ENCODE data around the gene FKBP3. TPM values are rescaled to one million over a fixed set of nuclear protein-coding genes. Genes with fewer than 3 reads are reported as not detected.

Gene FKBP3
- total and polyA plus RNA-seq, 2 experiments from 2014 or later = 114 to 699 TPM

- DNase-seq (ENCODE audit: low spot score) = no peak
- H3K27ac ChIP-seq (ENCODE audit: low read depth) = no peak overlapping the region
- H3K4me3 ChIP-seq = no peak overlapping the region; the same call in 1 of the 2 replicates
- H3K36me3 Mint-ChIP-seq (ENCODE audit: low read depth) = no peaks in the 10 kb centered on the region; the same call in 1 of the 3 replicates
- TF ChIP-seq, protein P1, sequence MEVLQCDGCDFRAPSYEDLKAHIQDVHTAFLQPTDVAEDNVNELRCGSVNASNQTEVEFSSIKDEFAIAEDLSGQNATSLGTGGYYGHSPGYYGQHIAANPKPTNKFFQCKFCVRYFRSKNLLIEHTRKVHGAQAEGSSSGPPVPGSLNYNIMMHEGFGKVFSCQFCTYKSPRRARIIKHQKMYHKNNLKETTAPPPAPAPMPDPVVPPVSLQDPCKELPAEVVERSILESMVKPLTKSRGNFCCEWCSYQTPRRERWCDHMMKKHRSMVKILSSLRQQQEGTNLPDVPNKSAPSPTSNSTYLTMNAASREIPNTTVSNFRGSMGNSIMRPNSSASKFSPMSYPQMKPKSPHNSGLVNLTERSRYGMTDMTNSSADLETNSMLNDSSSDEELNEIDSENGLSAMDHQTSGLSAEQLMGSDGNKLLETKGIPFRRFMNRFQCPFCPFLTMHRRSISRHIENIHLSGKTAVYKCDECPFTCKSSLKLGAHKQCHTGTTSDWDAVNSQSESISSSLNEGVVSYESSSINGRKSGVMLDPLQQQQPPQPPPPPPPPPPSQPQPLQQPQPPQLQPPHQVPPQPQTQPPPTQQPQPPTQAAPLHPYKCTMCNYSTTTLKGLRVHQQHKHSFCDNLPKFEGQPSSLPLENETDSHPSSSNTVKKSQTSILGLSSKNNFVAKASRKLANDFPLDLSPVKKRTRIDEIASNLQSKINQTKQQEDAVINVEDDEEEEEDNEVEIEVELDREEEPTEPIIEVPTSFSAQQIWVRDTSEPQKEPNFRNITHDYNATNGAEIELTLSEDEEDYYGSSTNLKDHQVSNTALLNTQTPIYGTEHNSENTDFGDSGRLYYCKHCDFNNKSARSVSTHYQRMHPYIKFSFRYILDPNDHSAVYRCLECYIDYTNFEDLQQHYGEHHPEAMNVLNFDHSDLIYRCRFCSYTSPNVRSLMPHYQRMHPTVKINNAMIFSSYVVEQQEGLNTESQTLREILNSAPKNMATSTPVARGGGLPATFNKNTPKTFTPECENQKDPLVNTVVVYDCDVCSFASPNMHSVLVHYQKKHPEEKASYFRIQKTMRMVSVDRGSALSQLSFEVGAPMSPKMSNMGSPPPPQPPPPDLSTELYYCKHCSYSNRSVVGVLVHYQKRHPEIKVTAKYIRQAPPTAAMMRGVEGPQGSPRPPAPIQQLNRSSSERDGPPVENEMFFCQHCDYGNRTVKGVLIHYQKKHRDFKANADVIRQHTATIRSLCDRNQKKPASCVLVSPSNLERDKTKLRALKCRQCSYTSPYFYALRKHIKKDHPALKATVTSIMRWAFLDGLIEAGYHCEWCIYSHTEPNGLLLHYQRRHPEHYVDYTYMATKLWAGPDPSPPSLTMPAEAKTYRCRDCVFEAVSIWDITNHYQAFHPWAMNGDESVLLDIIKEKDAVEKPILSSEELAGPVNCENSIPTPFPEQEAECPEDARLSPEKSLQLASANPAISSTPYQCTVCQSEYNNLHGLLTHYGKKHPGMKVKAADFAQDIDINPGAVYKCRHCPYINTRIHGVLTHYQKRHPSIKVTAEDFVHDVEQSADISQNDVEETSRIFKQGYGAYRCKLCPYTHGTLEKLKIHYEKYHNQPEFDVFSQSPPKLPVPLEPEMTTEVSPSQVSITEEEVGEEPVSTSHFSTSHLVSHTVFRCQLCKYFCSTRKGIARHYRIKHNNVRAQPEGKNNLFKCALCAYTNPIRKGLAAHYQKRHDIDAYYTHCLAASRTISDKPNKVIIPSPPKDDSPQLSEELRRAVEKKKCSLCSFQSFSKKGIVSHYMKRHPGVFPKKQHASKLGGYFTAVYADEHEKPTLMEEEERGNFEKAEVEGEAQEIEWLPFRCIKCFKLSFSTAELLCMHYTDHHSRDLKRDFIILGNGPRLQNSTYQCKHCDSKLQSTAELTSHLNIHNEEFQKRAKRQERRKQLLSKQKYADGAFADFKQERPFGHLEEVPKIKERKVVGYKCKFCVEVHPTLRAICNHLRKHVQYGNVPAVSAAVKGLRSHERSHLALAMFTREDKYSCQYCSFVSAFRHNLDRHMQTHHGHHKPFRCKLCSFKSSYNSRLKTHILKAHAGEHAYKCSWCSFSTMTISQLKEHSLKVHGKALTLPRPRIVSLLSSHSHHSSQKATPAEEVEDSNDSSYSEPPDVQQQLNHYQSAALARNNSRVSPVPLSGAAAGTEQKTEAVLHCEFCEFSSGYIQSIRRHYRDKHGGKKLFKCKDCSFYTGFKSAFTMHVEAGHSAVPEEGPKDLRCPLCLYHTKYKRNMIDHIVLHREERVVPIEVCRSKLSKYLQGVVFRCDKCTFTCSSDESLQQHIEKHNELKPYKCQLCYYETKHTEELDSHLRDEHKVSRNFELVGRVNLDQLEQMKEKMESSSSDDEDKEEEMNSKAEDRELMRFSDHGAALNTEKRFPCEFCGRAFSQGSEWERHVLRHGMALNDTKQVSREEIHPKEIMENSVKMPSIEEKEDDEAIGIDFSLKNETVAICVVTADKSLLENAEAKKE (CRISPR knock-in tag; IDR thresholded peaks at IDR 0.05) = no peak
- no peaks in the 10 kb centered on the region for H3F3A ChIP-seq (replicated peaks; ENCODE audit: low read depth)
- H3K79me2 ChIP-seq (replicated peaks; ENCODE audit: insufficient read depth) = no peaks in the 10 kb centered on the region
- H3K27me3 ChIP-seq (ENCODE audit: insufficient read depth) = no peaks in the 10 kb centered on the region
- no peak overlapping the region for H3K4me3 Mint-ChIP-seq
- H3K4me2 ChIP-seq = no peak overlapping the region
- no peaks in the 10 kb centered on the region for H4K20me1 ChIP-seq (replicated peaks; ENCODE audit: insufficient read depth)
- H3K27me3 Mint-ChIP-seq (ENCODE audit: insufficient read depth, low read depth, poor library complexity) = no peaks in the 10 kb centered on the region
- no peaks in the 10 kb centered on the region for H3K9me2 ChIP-seq (ENCODE audit: insufficient read depth)
- H3K4me1 ChIP-seq (ENCODE audit: insufficient read depth) = peaks cover 13% of the 10 kb centered on the region
- peaks cover 7% of the 10 kb centered on the region for H3K4me1 Mint-ChIP-seq
- H3K36me3 ChIP-seq (ENCODE audit: insufficient read depth) = 0 out of 2 replicates have a peak, but pooled peaks cover 2% of the 10 kb centered on the region
- no peak overlapping the region for H3K27ac Mint-ChIP-seq
- no peaks in the 10 kb centered on the region for H3K9me3 Mint-ChIP-seq
- no peak overlapping the region for H2AFZ ChIP-seq
- no peak for ATAC-seq
Observed at GRCh38 chr14:45181806-45182205, 47.5 kb upstream of the FKBP3 start.

DNA sequence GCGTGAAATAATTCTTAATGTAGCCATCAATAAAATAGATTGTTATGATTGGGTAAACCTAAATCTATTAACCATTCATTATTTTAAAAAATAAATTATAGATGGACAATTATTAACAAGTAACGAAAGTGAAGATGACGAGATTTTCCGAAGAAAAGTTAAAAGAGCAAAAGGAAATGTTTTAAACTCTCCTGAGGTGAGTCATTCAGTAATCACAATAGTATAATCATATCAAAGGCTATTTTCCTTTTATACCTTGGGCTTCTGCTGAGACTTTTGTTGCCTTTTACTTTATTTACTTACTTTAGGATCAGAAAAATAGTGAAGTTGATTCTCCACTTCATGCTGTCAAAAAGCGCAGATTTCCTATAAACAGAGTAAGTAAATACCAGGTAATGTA is 47.0 kb upstream of the FKBP3 start:
- Histone ChIP-seq H4K20me1 (replicated peaks; ENCODE audit: insufficient read depth) (no peaks in the 10 kb centered on the region), H3K9me2 (ENCODE audit: insufficient read depth) (no peaks in the 10 kb centered on the region), H3K36me3 (ENCODE audit: insufficient read depth) (no peaks in the 10 kb centered on the region), H3K4me1 (ENCODE audit: insufficient read depth) (peaks cover 13% of the 10 kb centered on the region), H3F3A (replicated peaks; ENCODE audit: low read depth) (no peaks in the 10 kb centered on the region), H3K4me3 (no peak overlapping the region; the same call in 1 of the 2 replicates), H3K27me3 (ENCODE audit: insufficient read depth) (no peaks in the 10 kb centered on the region), H3K27ac (ENCODE audit: low read depth) (no peak overlapping the region), H3K4me2 (peak overlapping the region; percentile 17; the same call in 1 of the 2 replicates), H2AFZ (no peak overlapping the region), H3K79me2 (replicated peaks; ENCODE audit: insufficient read depth) (no peaks in the 10 kb centered on the region)
- DNase-seq (ENCODE audit: low spot score) (no peak), ATAC-seq (no peak)
- Mint-ChIP-seq H3K4me3 (no peak overlapping the region), H3K9me3 (no peaks in the 10 kb centered on the region), H3K4me1 (peaks cover 7% of the 10 kb centered on the region), H3K27me3 (ENCODE audit: insufficient read depth, low read depth, poor library complexity) (no peaks in the 10 kb centered on the region), H3K27ac (no peak overlapping the region), H3K36me3 (ENCODE audit: low read depth) (no peaks in the 10 kb centered on the region; the same call in 2 of the 3 replicates)
- TF ChIP-seq POLR2AphosphoS5 (IDR thresholded peaks at IDR 0.05; ENCODE audit: low read depth) (no peak), REST (IDR thresholded peaks at IDR 0.05; ENCODE audit: unreplicated experiment) (no peak), EZH2 (IDR thresholded peaks at IDR 0.05; ENCODE audit: low read depth, unreplicated experiment) (no peak), ETS1 (IDR thresholded peaks at IDR 0.05) (no peak), ZNF331 (CRISPR knock-in tag; IDR thresholded peaks at IDR 0.05; ENCODE audit: low read depth) (no peak), EZH2phosphoT487 (IDR thresholded peaks at IDR 0.05; ENCODE audit: unreplicated experiment) (no peak), CREB1 (CRISPR knock-in tag; IDR thresholded peaks at IDR 0.05; ENCODE audit: low read depth) (no peak), CTCF (conservative IDR thresholded peaks at IDR 0.05; ENCODE audit: low read depth in 2 of 2) (no peak)
